Thymus (tissue), 11 donors: ENCODE results near the gene LTBP2. TPM values are rescaled to one million over a fixed set of nuclear protein-coding genes. Genes with fewer than 3 reads are reported as not detected.

Experiments
- DNase-seq, 9 donors: peaks; one replicate each; pipeline ENCODE4 v3.0.0-alpha.2; 2013; ENCODE audit warnings: low spot score in 9 of 9, low read depth in 6 of 9, missing footprints in 1 of 9
- H3K27ac ChIP-seq, 2 donors: one replicate each; pipeline ENCODE4 v1.5.1; 2013; ENCODE audit warnings: control low read depth in 1 of 2, low read depth in 1 of 2, low read length in 1 of 2, mild to moderate bottlenecking in 1 of 2, moderate library complexity in 1 of 2
- H3K27me3 ChIP-seq, 2 donors: one replicate each; pipeline ENCODE4 v1.5.1; 2013; ENCODE audit warnings: low read length in 1 of 2; ENCODE audit not compliant: control insufficient read depth in 2 of 2, insufficient read depth in 1 of 2
- H3K36me3 ChIP-seq, 2 donors: one replicate each; pipeline ENCODE4 v1.5.1; 2013; ENCODE audit warnings: low read length in 1 of 2, mild to moderate bottlenecking in 1 of 2, moderate library complexity in 1 of 2; ENCODE audit not compliant: control insufficient read depth in 2 of 2, insufficient read depth in 2 of 2
- H3K4me1 ChIP-seq, 2 donors: one replicate each; pipeline ENCODE4 v1.5.1; 2013; ENCODE audit warnings: low read length in 2 of 2; ENCODE audit not compliant: control insufficient read depth in 2 of 2, insufficient read depth in 2 of 2
- H3K4me3 ChIP-seq, 2 donors: one replicate each; pipeline ENCODE4 v1.5.1; 2013; ENCODE audit warnings: low read length in 2 of 2, control low read depth in 1 of 2, mild to moderate bottlenecking in 1 of 2
- H3K9me3 ChIP-seq, 2 donors: one replicate each; pipeline ENCODE4 v1.5.1; 2013; ENCODE audit warnings: low read length in 1 of 2, mild to moderate bottlenecking in 1 of 2; ENCODE audit not compliant: control insufficient read depth in 2 of 2, insufficient read depth in 1 of 2
- WGBS: extraction: QIAGEN DNeasy Blood & Tissue Kit; methylation state at CpG from one replicate; pipeline ENCODE4 v1.1.7; 2013; 5-methylcytosine and 5-hydroxymethylcytosine counted together
- polyA plus RNA-seq: library from polyadenylated mRNA; stranded (reverse); fragments of 200-250 nt; gene quantifications from one replicate; pipeline ENCODE4 v1.2.3, GENCODE V29; 2013
- total RNA-seq: library from RNA; stranded (reverse); fragments of 120-200 nt; gene quantifications from one replicate; pipeline ENCODE4 v1.2.4, GENCODE V29; 2013
- donor health status: healthy.

Gene LTBP2
- total and polyA plus RNA-seq, 2 donors, result 2.6 to 2.9 TPM

DNA sequence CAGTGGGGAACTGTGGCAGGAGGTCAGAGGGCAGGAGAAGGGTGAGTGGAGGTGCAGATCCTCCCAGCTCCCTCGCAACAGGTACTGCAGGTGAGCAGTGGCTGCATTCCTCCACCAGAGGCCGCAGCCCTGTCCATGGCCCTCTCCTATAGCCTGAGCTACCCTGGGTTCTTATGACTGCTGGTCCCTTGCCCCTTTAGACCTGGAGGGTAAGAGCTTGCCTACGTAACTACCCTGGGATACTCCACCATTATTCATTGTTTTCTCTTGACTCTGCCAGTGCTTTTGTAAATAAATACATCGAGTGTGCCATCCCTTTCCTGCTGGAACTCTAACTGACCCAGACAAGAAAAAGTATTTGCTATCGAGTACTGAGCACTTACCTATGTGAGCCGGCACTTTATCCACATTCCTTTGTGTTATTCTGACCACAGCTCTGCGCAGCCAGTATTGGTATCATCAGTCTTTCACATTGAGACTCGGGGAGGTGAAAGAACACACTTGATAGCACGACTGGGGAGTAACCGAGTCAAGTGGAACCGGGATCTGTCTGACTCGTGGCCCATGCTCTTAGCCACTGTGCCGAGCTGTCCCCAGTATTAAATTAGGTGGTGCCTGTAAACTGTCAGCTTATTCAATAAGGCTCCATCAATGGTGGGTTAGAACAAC lies 38.5 kb downstream of the LTBP2 start:
- WGBS, result 92% methylated on average over 13 of the region's 13 CpGs
- H3K4me1 ChIP-seq, result peaks cover 0 to 30% of the 10 kb centered on the region in 2 donors

GRCh38 chr14:74572726-74573301 lies 39.2 kb downstream of the LTBP2 start:
- 89% methylated on average over 15 of the region's 15 CpGs for WGBS
- H3K27me3 ChIP-seq, result peaks cover 2 to 17% of the 10 kb centered on the region in 2 donors
- no peaks in the 10 kb centered on the region for H3K9me3 ChIP-seq
- H3K36me3 ChIP-seq, result no peaks in the 10 kb centered on the region
- H3K4me3 ChIP-seq, result no peak overlapping the region
- peak overlapping the region; percentile 57 to 62 for H3K27ac ChIP-seq
- peaks cover 0 to 30% of the 10 kb centered on the region in 2 donors for H3K4me1 ChIP-seq
- DNase-seq, result no peak

More for the DNA sequence above, 38.5 kb downstream of the LTBP2 start:
- H3K27me3 ChIP-seq, result peaks cover 2 to 17% of the 10 kb centered on the region in 2 donors
- H3K36me3 ChIP-seq, result no peaks in the 10 kb centered on the region
- H3K27ac ChIP-seq, result peak overlapping the region; percentile 55 to 57
- no peaks in the 10 kb centered on the region for H3K9me3 ChIP-seq
- no peak overlapping the region for H3K4me3 ChIP-seq
- no peak for DNase-seq

GRCh38 chr14:74571901-74572725 lies 39.9 kb downstream of the LTBP2 start:
- WGBS, result 27% methylated on average over 8 of the region's 8 CpGs
- Histone ChIP-seq H3K27me3 (peaks cover 2 to 17% of the 10 kb centered on the region in 2 donors), H3K9me3 (no peaks in the 10 kb centered on the region), H3K4me3 (no peak overlapping the region), H3K27ac (peak overlapping the region; percentile 57 to 62), H3K4me1 (peaks cover 0 to 29% of the 10 kb centered on the region in 2 donors), H3K36me3 (no peaks in the 10 kb centered on the region)
- peak in 1 of 9 donors; percentile 16 for DNase-seq

DNA sequence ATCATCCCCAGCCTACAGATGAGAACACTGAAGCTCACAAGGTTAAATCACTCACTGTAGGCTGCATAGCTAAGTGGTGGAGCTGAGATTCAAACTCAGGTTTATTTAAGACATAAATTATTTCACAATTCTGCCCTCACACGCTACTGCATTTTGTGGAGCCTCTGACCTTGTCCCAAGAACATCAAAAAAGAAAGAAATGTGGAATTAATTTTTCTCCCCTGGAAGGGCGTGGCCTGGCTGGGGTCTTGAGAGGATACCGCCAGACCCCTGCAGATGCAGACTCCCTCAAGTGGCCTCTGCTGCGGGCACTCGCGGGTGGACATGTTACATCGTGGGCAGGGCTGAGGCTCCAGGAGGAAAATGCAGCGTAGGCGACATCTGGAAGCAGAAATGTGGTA lies 40.6 kb downstream of the LTBP2 start:
- Histone ChIP-seq H3K27me3 (peaks cover 2 to 17% of the 10 kb centered on the region in 2 donors), H3K9me3 (no peaks in the 10 kb centered on the region), H3K36me3 (no peaks in the 10 kb centered on the region), H3K4me1 (peaks cover 0 to 26% of the 10 kb centered on the region in 2 donors), H3K27ac (peak overlapping the region; percentile 49 to 74), H3K4me3 (no peak overlapping the region)
- no peak for DNase-seq
- 31% methylated on average over 9 of the region's 9 CpGs for WGBS

- H3K27me3 ChIP-seq, result peaks cover 2 to 17% of the 10 kb centered on the region in 2 donors
- H3K27ac ChIP-seq, result peak overlapping the region; percentile 11 to 71
- no peaks in the 10 kb centered on the region for H3K9me3 ChIP-seq
- peaks cover 0 to 26% of the 10 kb centered on the region in 2 donors for H3K4me1 ChIP-seq
- WGBS, result 95% methylated on average over 5 of the region's 5 CpGs
- no peaks in the 10 kb centered on the region for H3K36me3 ChIP-seq
- no peak overlapping the region for H3K4me3 ChIP-seq
- DNase-seq, result no peak
Observed at GRCh38 chr14:74570696-74571095, 41.3 kb downstream of the LTBP2 start.

DNA sequence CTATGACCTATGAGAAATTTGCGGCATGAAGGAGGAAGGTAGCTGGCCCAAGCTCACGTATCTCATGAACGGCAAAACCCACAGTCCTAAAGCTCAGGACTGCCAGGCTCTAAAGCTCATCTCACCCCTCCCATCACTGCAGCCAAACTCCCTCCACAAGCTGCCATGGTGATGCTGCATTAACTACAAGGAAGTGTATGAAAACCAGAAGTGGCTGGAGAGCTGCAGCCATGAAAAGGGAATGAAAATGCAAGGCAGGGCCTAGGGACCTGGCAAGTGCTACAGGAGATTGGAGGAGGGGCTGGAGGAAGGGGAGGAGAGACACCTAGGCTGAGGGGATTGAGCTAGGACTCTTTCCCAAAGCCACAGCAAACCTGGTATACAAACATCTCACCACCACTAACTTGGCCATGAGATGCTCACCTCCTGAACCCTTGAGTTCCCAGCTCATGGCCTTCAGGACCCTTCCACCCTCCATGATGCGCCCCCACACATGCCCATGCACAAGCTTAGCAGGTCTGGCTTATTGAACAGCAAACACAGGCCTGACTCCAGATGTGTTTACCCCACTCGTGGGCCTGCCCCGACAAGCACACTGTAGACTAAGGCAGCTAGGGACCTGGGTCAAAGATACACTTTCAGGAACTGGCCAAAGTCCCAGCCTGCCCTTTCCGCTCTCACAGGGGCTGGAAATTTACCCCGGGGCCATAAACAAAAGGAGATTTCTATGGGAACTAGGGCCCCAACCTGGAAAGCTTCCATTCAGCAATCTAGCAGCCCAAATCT lies 42.0 kb downstream of the LTBP2 start:
- Histone ChIP-seq H3K27ac (peak overlapping the region; percentile 11 to 33), H3K36me3 (no peaks in the 10 kb centered on the region), H3K4me3 (no peak overlapping the region), H3K4me1 (peaks cover 0 to 26% of the 10 kb centered on the region in 2 donors), H3K27me3 (peaks cover 2 to 17% of the 10 kb centered on the region in 2 donors), H3K9me3 (no peaks in the 10 kb centered on the region)
- 94% methylated on average over 8 of the region's 8 CpGs for WGBS
- no peak for DNase-seq

GRCh38 chr14:74569387-74569786 lies 42.6 kb downstream of the LTBP2 start:
- Histone ChIP-seq H3K4me3 (no peak overlapping the region), H3K27me3 (peaks cover 2 to 17% of the 10 kb centered on the region in 2 donors), H3K4me1 (peaks cover 0 to 26% of the 10 kb centered on the region in 2 donors), H3K27ac (peak overlapping the region in 1 of 2 donors; percentile 11), H3K9me3 (no peaks in the 10 kb centered on the region), H3K36me3 (no peaks in the 10 kb centered on the region)
- no peak for DNase-seq
- WGBS, result 93% methylated on average over 2 of the region's 2 CpGs

- H3K4me1 ChIP-seq, result peaks cover 0 to 25% of the 10 kb centered on the region in 2 donors
- H3K9me3 ChIP-seq, result no peaks in the 10 kb centered on the region
- peaks cover 2 to 17% of the 10 kb centered on the region in 2 donors for H3K27me3 ChIP-seq
- H3K36me3 ChIP-seq, result no peaks in the 10 kb centered on the region
- WGBS, result 97% methylated on average over 3 of the region's 3 CpGs
- H3K27ac ChIP-seq, result no peak overlapping the region
- DNase-seq, result no peak
- no peak overlapping the region for H3K4me3 ChIP-seq
Observed at GRCh38 chr14:74568911-74569310, 43.1 kb downstream of the LTBP2 start.
